Activated CD4-positive, alpha-beta memory T cell treated with anti-CD3 and anti-CD28 coated beads, Interleukin-2, amount 10 ng/mL, durations not matched to agents 7 days and 5 days (primary cell): Measurements from ENCODE around the gene ELMO1. TPM values are rescaled to one million over a fixed set of nuclear protein-coding genes. Genes with fewer than 3 reads are reported as not detected.

Experiments
- CTCF ChIA-PET: fragments of 350-600 bp; sonication (Branson Sonifier 250); formaldehyde crosslinking; loops from one replicate; lab custom pipeline; 2021; ENCODE audit warnings: antibody characterized with exemption, inconsistent platforms; lab: Charles Lee
- POLR2A ChIA-PET: fragments of 350-600 bp; sonication (Branson Sonifier 250); formaldehyde crosslinking; loops from one replicate; lab custom pipeline; 2021; ENCODE audit warnings: antibody characterized with exemption; lab: Charles Lee
- DNase-seq: peaks from one replicate; pipeline ENCODE4 v3.0.0-alpha.2; 2020
- H3K27ac Mint-ChIP-seq: one replicate; pipeline ENCODE4 v1.8.0; 2021; ENCODE audit warnings: mild to moderate bottlenecking, mixed read lengths
- H3K27me3 Mint-ChIP-seq: one replicate; pipeline ENCODE4 v1.8.0; 2021; ENCODE audit warnings: mixed read lengths
- H3K36me3 Mint-ChIP-seq: one replicate; pipeline ENCODE4 v1.8.0; 2021; ENCODE audit warnings: low read depth, mixed read lengths
- H3K4me1 Mint-ChIP-seq: one replicate; pipeline ENCODE4 v1.8.0; 2021; ENCODE audit warnings: mixed read lengths
- H3K4me3 Mint-ChIP-seq: one replicate; pipeline ENCODE4 v1.8.0; 2021; ENCODE audit warnings: mild to moderate bottlenecking, mixed read lengths
- H3K9me3 Mint-ChIP-seq: one replicate; pipeline ENCODE4 v1.8.0; 2021; ENCODE audit warnings: mixed read lengths
- total RNA-seq, 2 experiments: library from RNA; stranded (reverse); gene quantifications; one replicate each; pipeline ENCODE4 v1.2.3, GENCODE V29; 2021

The ELMO1 gene
- total RNA-seq, 2 experiments from 2014 or later, result 100 to 102 TPM

GRCh38 chr7:37054624-37055241, 393.9 kb downstream of the ELMO1 start:
- Mint-ChIP-seq H3K27me3 (no peaks in the 10 kb centered on the region), H3K4me3 (no peak overlapping the region), H3K27ac (no peak overlapping the region), H3K4me1 (no peaks in the 10 kb centered on the region), H3K36me3 (peaks cover 25% of the 10 kb centered on the region), H3K9me3 (peaks cover 2% of the 10 kb centered on the region)
- ChIA-PET CTCF (no interaction called here), POLR2A (no interaction called here)
- no peak for DNase-seq

GRCh38 chr7:37052705-37053104, 396.0 kb downstream of the ELMO1 start:
- Mint-ChIP-seq H3K4me3 (no peak overlapping the region), H3K27ac (no peak overlapping the region), H3K4me1 (no peaks in the 10 kb centered on the region), H3K36me3 (peaks cover 23% of the 10 kb centered on the region), H3K9me3 (peaks cover 2% of the 10 kb centered on the region), H3K27me3 (no peaks in the 10 kb centered on the region)
- POLR2A ChIA-PET, result no interaction called here
- CTCF ChIA-PET, result no interaction called here
- DNase-seq, result peak; percentile 40

- Mint-ChIP-seq H3K4me1 (peaks cover 1% of the 10 kb centered on the region), H3K9me3 (peaks cover 2% of the 10 kb centered on the region), H3K36me3 (peaks cover 13% of the 10 kb centered on the region), H3K27me3 (no peaks in the 10 kb centered on the region), H3K4me3 (no peak overlapping the region), H3K27ac (no peak overlapping the region)
- ChIA-PET POLR2A (no interaction called here), CTCF (no interaction called here)
- no peak for DNase-seq
These were observed 397.9 kb downstream of the ELMO1 start for GRCh38 chr7:37050801-37051200.

- H3K27ac Mint-ChIP-seq, result no peak overlapping the region
- H3K27me3 Mint-ChIP-seq, result no peaks in the 10 kb centered on the region
- H3K36me3 Mint-ChIP-seq, result peaks cover 13% of the 10 kb centered on the region
- POLR2A ChIA-PET, result no interaction called here
- CTCF ChIA-PET, result no interaction called here
- H3K4me1 Mint-ChIP-seq, result peaks cover 3% of the 10 kb centered on the region
- H3K4me3 Mint-ChIP-seq, result no peak overlapping the region
- DNase-seq, result no peak
- H3K9me3 Mint-ChIP-seq, result no peaks in the 10 kb centered on the region
These were observed 400.0 kb downstream of the ELMO1 start for GRCh38 chr7:37048674-37049073.

GRCh38 chr7:37047260-37047659, 401.4 kb downstream of the ELMO1 start:
- no peak overlapping the region for H3K4me3 Mint-ChIP-seq
- POLR2A ChIA-PET, result interaction anchor here (1.1 kb wide), 1 partner anchor 15 kb away, joined by 3 read pairs; no protein-coding TSS in a partner anchor
- CTCF ChIA-PET, result no interaction called here
- peaks cover 3% of the 10 kb centered on the region for H3K4me1 Mint-ChIP-seq
- no peak overlapping the region for H3K27ac Mint-ChIP-seq
- H3K27me3 Mint-ChIP-seq, result no peaks in the 10 kb centered on the region
- H3K9me3 Mint-ChIP-seq, result no peaks in the 10 kb centered on the region
- H3K36me3 Mint-ChIP-seq, result peaks cover 17% of the 10 kb centered on the region
- no peak for DNase-seq

GRCh38 chr7:37046531-37047079, 402.1 kb downstream of the ELMO1 start:
- Mint-ChIP-seq H3K27me3 (no peaks in the 10 kb centered on the region), H3K4me1 (peaks cover 3% of the 10 kb centered on the region), H3K9me3 (no peaks in the 10 kb centered on the region), H3K4me3 (no peak overlapping the region), H3K36me3 (peaks cover 14% of the 10 kb centered on the region), H3K27ac (no peak overlapping the region)
- ChIA-PET POLR2A (interaction anchor here (1.1 kb wide), 1 partner anchor 16 kb away, joined by 3 read pairs; no protein-coding TSS in a partner anchor), CTCF (no interaction called here)
- DNase-seq, result no peak

- ChIA-PET POLR2A (no interaction called here), CTCF (no interaction called here)
- Mint-ChIP-seq H3K36me3 (peaks cover 18% of the 10 kb centered on the region), H3K27me3 (no peaks in the 10 kb centered on the region), H3K4me1 (peaks cover 3% of the 10 kb centered on the region), H3K27ac (no peak overlapping the region), H3K4me3 (no peak overlapping the region), H3K9me3 (peaks cover 2% of the 10 kb centered on the region)
- no peak for DNase-seq
These were observed 402.9 kb downstream of the ELMO1 start for GRCh38 chr7:37045681-37046179.

GRCh38 chr7:37041461-37041860, 407.2 kb downstream of the ELMO1 start:
- Mint-ChIP-seq H3K4me1 (peaks cover 3% of the 10 kb centered on the region), H3K27ac (no peak overlapping the region), H3K27me3 (no peaks in the 10 kb centered on the region), H3K9me3 (peaks cover 14% of the 10 kb centered on the region), H3K36me3 (peaks cover 39% of the 10 kb centered on the region), H3K4me3 (no peak overlapping the region)
- POLR2A ChIA-PET, result no interaction called here
- DNase-seq, result no peak
- CTCF ChIA-PET, result no interaction called here

- Mint-ChIP-seq H3K27ac (no peak overlapping the region), H3K4me3 (no peak overlapping the region), H3K36me3 (peaks cover 39% of the 10 kb centered on the region), H3K9me3 (peaks cover 14% of the 10 kb centered on the region), H3K4me1 (no peaks in the 10 kb centered on the region), H3K27me3 (no peaks in the 10 kb centered on the region)
- ChIA-PET CTCF (no interaction called here), POLR2A (no interaction called here)
- DNase-seq, result no peak
These were observed 408.3 kb downstream of the ELMO1 start for GRCh38 chr7:37040330-37040729.

- H3K4me1 Mint-ChIP-seq, result no peaks in the 10 kb centered on the region
- POLR2A ChIA-PET, result no interaction called here
- CTCF ChIA-PET, result no interaction called here
These were observed 409.4 kb downstream of the ELMO1 start for GRCh38 chr7:37039131-37039749.

GRCh38 chr7:37038706-37039105, 410.0 kb downstream of the ELMO1 start:
- Mint-ChIP-seq H3K27ac (no peak overlapping the region), H3K27me3 (no peaks in the 10 kb centered on the region)
- POLR2A ChIA-PET, result no interaction called here

More at GRCh38 chr7:37039131-37039749, 409.4 kb downstream of the ELMO1 start:
- no peak overlapping the region for H3K4me3 Mint-ChIP-seq
- DNase-seq, result no peak
- H3K36me3 Mint-ChIP-seq, result peaks cover 36% of the 10 kb centered on the region
- H3K27ac Mint-ChIP-seq, result no peak overlapping the region
- H3K27me3 Mint-ChIP-seq, result no peaks in the 10 kb centered on the region
- H3K9me3 Mint-ChIP-seq, result peaks cover 14% of the 10 kb centered on the region

GRCh38 chr7:37037286-37037685, 411.4 kb downstream of the ELMO1 start:
- CTCF ChIA-PET, result no interaction called here

More at GRCh38 chr7:37038706-37039105, 410.0 kb downstream of the ELMO1 start:
- H3K36me3 Mint-ChIP-seq, result peaks cover 37% of the 10 kb centered on the region
- CTCF ChIA-PET, result no interaction called here
- peaks cover 14% of the 10 kb centered on the region for H3K9me3 Mint-ChIP-seq
- H3K4me3 Mint-ChIP-seq, result no peak overlapping the region
- peaks cover 1% of the 10 kb centered on the region for H3K4me1 Mint-ChIP-seq
- no peak for DNase-seq

GRCh38 chr7:37035631-37036030, 413.0 kb downstream of the ELMO1 start:
- H3K4me3 Mint-ChIP-seq, result no peak overlapping the region
- peaks cover 12% of the 10 kb centered on the region for H3K9me3 Mint-ChIP-seq
- H3K27ac Mint-ChIP-seq, result no peak overlapping the region
- no peak for DNase-seq
- H3K36me3 Mint-ChIP-seq, result peaks cover 45% of the 10 kb centered on the region
- no peaks in the 10 kb centered on the region for H3K27me3 Mint-ChIP-seq
- H3K4me1 Mint-ChIP-seq, result peaks cover 26% of the 10 kb centered on the region
- ChIA-PET CTCF (no interaction called here), POLR2A (no interaction called here)

More at GRCh38 chr7:37037286-37037685, 411.4 kb downstream of the ELMO1 start:
- Mint-ChIP-seq H3K4me3 (no peak overlapping the region), H3K9me3 (peaks cover 14% of the 10 kb centered on the region), H3K4me1 (peaks cover 11% of the 10 kb centered on the region), H3K27me3 (no peaks in the 10 kb centered on the region), H3K36me3 (peaks cover 39% of the 10 kb centered on the region), H3K27ac (no peak overlapping the region)
- no peak for DNase-seq
- POLR2A ChIA-PET, result no interaction called here
